Measurements from ENCODE around the gene ADGRL2.

- TF ChIP-seq POLR2A (IDR thresholded peaks at IDR 0.05) = no peak
- TF ChIP-seq, protein P1, sequence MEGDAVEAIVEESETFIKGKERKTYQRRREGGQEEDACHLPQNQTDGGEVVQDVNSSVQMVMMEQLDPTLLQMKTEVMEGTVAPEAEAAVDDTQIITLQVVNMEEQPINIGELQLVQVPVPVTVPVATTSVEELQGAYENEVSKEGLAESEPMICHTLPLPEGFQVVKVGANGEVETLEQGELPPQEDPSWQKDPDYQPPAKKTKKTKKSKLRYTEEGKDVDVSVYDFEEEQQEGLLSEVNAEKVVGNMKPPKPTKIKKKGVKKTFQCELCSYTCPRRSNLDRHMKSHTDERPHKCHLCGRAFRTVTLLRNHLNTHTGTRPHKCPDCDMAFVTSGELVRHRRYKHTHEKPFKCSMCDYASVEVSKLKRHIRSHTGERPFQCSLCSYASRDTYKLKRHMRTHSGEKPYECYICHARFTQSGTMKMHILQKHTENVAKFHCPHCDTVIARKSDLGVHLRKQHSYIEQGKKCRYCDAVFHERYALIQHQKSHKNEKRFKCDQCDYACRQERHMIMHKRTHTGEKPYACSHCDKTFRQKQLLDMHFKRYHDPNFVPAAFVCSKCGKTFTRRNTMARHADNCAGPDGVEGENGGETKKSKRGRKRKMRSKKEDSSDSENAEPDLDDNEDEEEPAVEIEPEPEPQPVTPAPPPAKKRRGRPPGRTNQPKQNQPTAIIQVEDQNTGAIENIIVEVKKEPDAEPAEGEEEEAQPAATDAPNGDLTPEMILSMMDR (IDR thresholded peaks at IDR 0.05) = no peak
Measured at GRCh38 chr1:81840805-81841204, 40.1 kb downstream of the ADGRL2 start.
